HEK293 (cell line): ENCODE data around the gene TREH.

Experiments
- CTCF ChIA-PET: fragments of 350-600 bp; formaldehyde crosslinking; extraction: SDS; loops from one replicate; lab custom pipeline; 2021; ENCODE audit warnings: antibody characterized with exemption; lab: Yijun Ruan, JAX
- POLR2A ChIA-PET: fragments of 300-600 bp; formaldehyde crosslinking; extraction: SDS; loops from one replicate; lab custom pipeline; 2020; ENCODE audit warnings: antibody characterized with exemption, inconsistent platforms; lab: Yijun Ruan, JAX
- H3K27ac ChIP-seq: fragments of 200-500 bp; sonication (Bioruptor generic); 2 replicates; pipeline ENCODE4 v1.5.1; 2014; ENCODE audit warnings: low read depth, low read length, control low read depth, inconsistent platforms; ENCODE audit errors: extremely low read depth
- H3K36me3 ChIP-seq, 2 experiments: fragments of 200-500 bp in 1 of 2; sonication (Bioruptor generic) in 1 of 2; 1 replicate in 1 of 2; 2 replicates in 1 of 2; pipeline ENCODE4 v1.5.1; 2014 to 2017; ENCODE audit warnings: inconsistent platforms in 2 of 2, low read length in 2 of 2; ENCODE audit not compliant: control insufficient read depth in 2 of 2, insufficient read depth in 1 of 2
- H3K4me1 ChIP-seq: fragments of 200-500 bp; sonication (Bioruptor generic); 2 replicates; pipeline ENCODE4 v1.5.1; 2014; ENCODE audit warnings: mild to moderate bottlenecking, low read length, inconsistent platforms; ENCODE audit not compliant: control insufficient read depth, insufficient read depth
- H3K4me3 ChIP-seq: 2 replicates; pipeline ENCODE4 v1.5.1; 2011; ENCODE audit warnings: low read depth, mild to moderate bottlenecking, control low read depth, low read length, moderate library complexity
- H3K9me3 ChIP-seq: fragments of 200-500 bp; sonication (Bioruptor generic); 2 replicates; pipeline ENCODE4 v1.5.1; 2014; ENCODE audit warnings: low read depth, low read length, inconsistent platforms; ENCODE audit not compliant: control insufficient read depth, insufficient read depth
- AEBP2 ChIP-seq: fragments of 450-650 bp; formaldehyde crosslinking; IDR thresholded peaks from 2 replicates; pipeline ENCODE4 v1.5.1; 2016; ENCODE audit warnings: missing biosample characterization, missing genetic modification characterization, borderline replicate concordance
- BCL11B ChIP-seq: fragments of 450-650 bp; formaldehyde crosslinking; IDR thresholded peaks from 2 replicates; pipeline ENCODE4 v1.5.1; 2016; ENCODE audit warnings: low read depth, missing biosample characterization, missing genetic modification characterization
- EGR2 ChIP-seq: fragments of 450-650 bp; formaldehyde crosslinking; IDR thresholded peaks from 2 replicates; pipeline ENCODE4 v1.5.1; 2016; ENCODE audit warnings: low read depth, missing biosample characterization, missing genetic modification characterization
- KLF16 ChIP-seq: fragments of 450-650 bp; formaldehyde crosslinking; IDR thresholded peaks from 2 replicates; pipeline ENCODE4 v1.5.1; 2017; ENCODE audit warnings: missing biosample characterization, missing genetic modification characterization
- KLF9 ChIP-seq: fragments of 450-650 bp; formaldehyde crosslinking; IDR thresholded peaks from 2 replicates; pipeline ENCODE4 v1.5.1; 2016; ENCODE audit warnings: missing biosample characterization, missing genetic modification characterization, low read depth
- OSR2 ChIP-seq: fragments of 450-650 bp; formaldehyde crosslinking; IDR thresholded peaks from 2 replicates; pipeline ENCODE4 v1.5.1; 2016; ENCODE audit warnings: missing biosample characterization, missing genetic modification characterization
- ZBTB7A ChIP-seq: fragments of 450-650 bp; formaldehyde crosslinking; IDR thresholded peaks from 2 replicates; pipeline ENCODE4 v1.5.1; 2016; ENCODE audit warnings: low read depth, missing biosample characterization, missing genetic modification characterization
- ZBTB8A ChIP-seq: fragments of 450-650 bp; formaldehyde crosslinking; IDR thresholded peaks from 2 replicates; pipeline ENCODE4 v1.5.1; 2016; ENCODE audit warnings: missing biosample characterization, missing genetic modification characterization
- ZFP3 ChIP-seq: fragments of 450-650 bp; formaldehyde crosslinking; IDR thresholded peaks from 2 replicates; pipeline ENCODE4 v1.5.1; 2016; ENCODE audit warnings: low read depth, missing biosample characterization, missing genetic modification characterization
- ZIC2 ChIP-seq: fragments of 450-650 bp; formaldehyde crosslinking; IDR thresholded peaks from 2 replicates; pipeline ENCODE4 v1.5.1; 2016; ENCODE audit warnings: missing biosample characterization, missing genetic modification characterization
- ZNF23 ChIP-seq: fragments of 450-650 bp; formaldehyde crosslinking; IDR thresholded peaks from 2 replicates; pipeline ENCODE4 v1.5.1; 2016; ENCODE audit warnings: missing biosample characterization, missing genetic modification characterization, borderline replicate concordance
- ZNF341 ChIP-seq: fragments of 450-650 bp; formaldehyde crosslinking; IDR thresholded peaks from 2 replicates; pipeline ENCODE4; 2016; ENCODE audit warnings: low read depth, missing biosample characterization, missing genetic modification characterization
- ZNF354C ChIP-seq: fragments of 450-650 bp; formaldehyde crosslinking; IDR thresholded peaks from 2 replicates; pipeline ENCODE4 v1.5.1; 2016; ENCODE audit warnings: missing biosample characterization, missing genetic modification characterization, low read depth, borderline replicate concordance
- ZNF423 ChIP-seq: fragments of 450-650 bp; formaldehyde crosslinking; IDR thresholded peaks from 2 replicates; pipeline ENCODE4 v1.5.1; 2016; ENCODE audit warnings: missing biosample characterization, missing genetic modification characterization
- ZNF501 ChIP-seq: fragments of 450-650 bp; formaldehyde crosslinking; IDR thresholded peaks from 2 replicates; pipeline ENCODE4 v1.5.1; 2016; ENCODE audit warnings: missing biosample characterization, missing genetic modification characterization
- ZNF514 ChIP-seq: fragments of 450-650 bp; formaldehyde crosslinking; IDR thresholded peaks from 2 replicates; pipeline ENCODE4 v1.5.1; 2016; ENCODE audit warnings: missing biosample characterization, missing genetic modification characterization
- ZNF555 ChIP-seq: fragments of 450-650 bp; formaldehyde crosslinking; conservative IDR thresholded peaks from 2 replicates; pipeline ENCODE4 v1.5.1; 2017; ENCODE audit warnings: missing biosample characterization, mild to moderate bottlenecking, missing genetic modification characterization, inconsistent platforms
- ZNF600 ChIP-seq: fragments of 450-650 bp; formaldehyde crosslinking; IDR thresholded peaks from 2 replicates; pipeline ENCODE4 v1.5.1; 2016; ENCODE audit warnings: missing biosample characterization, missing genetic modification characterization
- ZSCAN23 ChIP-seq: fragments of 450-650 bp; formaldehyde crosslinking; IDR thresholded peaks from 2 replicates; pipeline ENCODE4 v1.5.1; 2016; ENCODE audit warnings: missing biosample characterization, missing genetic modification characterization
- TF ChIP-seq, protein P1 (sequence below): fragments of 450-650 bp; formaldehyde crosslinking; IDR thresholded peaks from 2 replicates; pipeline ENCODE4 v1.5.1; 2016; ENCODE audit warnings: missing biosample characterization, missing genetic modification characterization, borderline replicate concordance
- TF ChIP-seq, protein P2 (sequence below): fragments of 450-650 bp; formaldehyde crosslinking; IDR thresholded peaks from 2 replicates; pipeline ENCODE4 v1.5.1; 2016; ENCODE audit warnings: missing biosample characterization, missing genetic modification characterization
- TF ChIP-seq, protein P3 (sequence below): fragments of 450-650 bp; formaldehyde crosslinking; IDR thresholded peaks from 2 replicates; pipeline ENCODE4 v1.5.1; 2016; ENCODE audit warnings: missing biosample characterization, missing genetic modification characterization
- TF ChIP-seq, protein P4 (sequence below): sonication (generic); formaldehyde crosslinking; IDR thresholded peaks from 2 replicates; pipeline ENCODE4 v1.8.1; 2022; ENCODE audit warnings: mild to moderate bottlenecking, moderate library complexity, missing genetic modification reagents

TREH gene

DNA sequence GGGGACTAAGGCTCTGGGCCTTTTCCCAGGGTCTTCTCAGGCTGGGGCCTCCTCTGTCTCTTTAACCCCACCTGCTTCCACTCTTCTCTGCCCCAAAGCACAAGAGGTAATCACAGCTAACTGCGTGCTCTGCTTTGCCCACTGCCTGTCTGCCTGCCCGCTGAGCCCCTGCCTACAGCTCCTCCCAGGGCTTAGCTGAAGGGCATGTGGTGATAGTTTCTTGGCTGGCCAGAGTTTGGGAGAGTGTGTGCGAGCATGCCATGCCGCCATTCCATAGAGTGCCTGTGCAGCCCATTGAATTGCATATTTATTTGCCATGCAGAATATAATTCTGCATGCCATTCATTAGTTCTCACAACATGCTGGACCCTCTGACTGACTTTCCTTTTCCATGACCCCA, 39.6 kb downstream of the TREH start (continued):
- TF ChIP-seq, protein P1, sequence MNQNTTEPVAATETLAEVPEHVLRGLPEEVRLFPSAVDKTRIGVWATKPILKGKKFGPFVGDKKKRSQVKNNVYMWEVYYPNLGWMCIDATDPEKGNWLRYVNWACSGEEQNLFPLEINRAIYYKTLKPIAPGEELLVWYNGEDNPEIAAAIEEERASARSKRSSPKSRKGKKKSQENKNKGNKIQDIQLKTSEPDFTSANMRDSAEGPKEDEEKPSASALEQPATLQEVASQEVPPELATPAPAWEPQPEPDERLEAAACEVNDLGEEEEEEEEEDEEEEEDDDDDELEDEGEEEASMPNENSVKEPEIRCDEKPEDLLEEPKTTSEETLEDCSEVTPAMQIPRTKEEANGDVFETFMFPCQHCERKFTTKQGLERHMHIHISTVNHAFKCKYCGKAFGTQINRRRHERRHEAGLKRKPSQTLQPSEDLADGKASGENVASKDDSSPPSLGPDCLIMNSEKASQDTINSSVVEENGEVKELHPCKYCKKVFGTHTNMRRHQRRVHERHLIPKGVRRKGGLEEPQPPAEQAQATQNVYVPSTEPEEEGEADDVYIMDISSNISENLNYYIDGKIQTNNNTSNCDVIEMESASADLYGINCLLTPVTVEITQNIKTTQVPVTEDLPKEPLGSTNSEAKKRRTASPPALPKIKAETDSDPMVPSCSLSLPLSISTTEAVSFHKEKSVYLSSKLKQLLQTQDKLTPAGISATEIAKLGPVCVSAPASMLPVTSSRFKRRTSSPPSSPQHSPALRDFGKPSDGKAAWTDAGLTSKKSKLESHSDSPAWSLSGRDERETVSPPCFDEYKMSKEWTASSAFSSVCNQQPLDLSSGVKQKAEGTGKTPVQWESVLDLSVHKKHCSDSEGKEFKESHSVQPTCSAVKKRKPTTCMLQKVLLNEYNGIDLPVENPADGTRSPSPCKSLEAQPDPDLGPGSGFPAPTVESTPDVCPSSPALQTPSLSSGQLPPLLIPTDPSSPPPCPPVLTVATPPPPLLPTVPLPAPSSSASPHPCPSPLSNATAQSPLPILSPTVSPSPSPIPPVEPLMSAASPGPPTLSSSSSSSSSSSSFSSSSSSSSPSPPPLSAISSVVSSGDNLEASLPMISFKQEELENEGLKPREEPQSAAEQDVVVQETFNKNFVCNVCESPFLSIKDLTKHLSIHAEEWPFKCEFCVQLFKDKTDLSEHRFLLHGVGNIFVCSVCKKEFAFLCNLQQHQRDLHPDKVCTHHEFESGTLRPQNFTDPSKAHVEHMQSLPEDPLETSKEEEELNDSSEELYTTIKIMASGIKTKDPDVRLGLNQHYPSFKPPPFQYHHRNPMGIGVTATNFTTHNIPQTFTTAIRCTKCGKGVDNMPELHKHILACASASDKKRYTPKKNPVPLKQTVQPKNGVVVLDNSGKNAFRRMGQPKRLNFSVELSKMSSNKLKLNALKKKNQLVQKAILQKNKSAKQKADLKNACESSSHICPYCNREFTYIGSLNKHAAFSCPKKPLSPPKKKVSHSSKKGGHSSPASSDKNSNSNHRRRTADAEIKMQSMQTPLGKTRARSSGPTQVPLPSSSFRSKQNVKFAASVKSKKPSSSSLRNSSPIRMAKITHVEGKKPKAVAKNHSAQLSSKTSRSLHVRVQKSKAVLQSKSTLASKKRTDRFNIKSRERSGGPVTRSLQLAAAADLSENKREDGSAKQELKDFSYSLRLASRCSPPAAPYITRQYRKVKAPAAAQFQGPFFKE (tag by site-specific recombination) = no peak
- TF ChIP-seq EGR2 (tag by site-specific recombination) = no peak
- TF ChIP-seq ZNF341 (tag by site-specific recombination) = no peak
- TF ChIP-seq, protein P2, sequence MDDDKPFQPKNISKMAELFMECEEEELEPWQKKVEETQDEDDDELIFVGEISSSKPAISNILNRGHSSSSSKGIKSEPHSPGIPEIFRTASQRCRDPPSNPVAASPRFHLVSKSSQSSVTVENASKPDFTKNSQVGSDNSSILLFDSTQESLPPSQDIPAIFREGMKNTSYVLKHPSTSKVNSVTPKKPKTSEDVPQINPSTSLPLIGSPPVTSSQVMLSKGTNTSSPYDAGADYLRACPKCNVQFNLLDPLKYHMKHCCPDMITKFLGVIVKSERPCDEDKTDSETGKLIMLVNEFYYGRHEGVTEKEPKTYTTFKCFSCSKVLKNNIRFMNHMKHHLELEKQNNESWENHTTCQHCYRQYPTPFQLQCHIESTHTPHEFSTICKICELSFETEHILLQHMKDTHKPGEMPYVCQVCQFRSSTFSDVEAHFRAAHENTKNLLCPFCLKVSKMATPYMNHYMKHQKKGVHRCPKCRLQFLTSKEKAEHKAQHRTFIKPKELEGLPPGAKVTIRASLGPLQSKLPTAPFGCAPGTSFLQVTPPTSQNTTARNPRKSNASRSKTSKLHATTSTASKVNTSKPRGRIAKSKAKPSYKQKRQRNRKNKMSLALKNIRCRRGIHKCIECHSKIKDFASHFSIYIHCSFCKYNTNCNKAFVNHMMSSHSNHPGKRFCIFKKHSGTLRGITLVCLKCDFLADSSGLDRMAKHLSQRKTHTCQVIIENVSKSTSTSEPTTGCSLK = no peak
- TF ChIP-seq ZNF354C (tag by site-specific recombination) = no peak
- TF ChIP-seq ZNF23 = no peak
- no peak for TF ChIP-seq KLF9 (tag by site-specific recombination)

DNA sequence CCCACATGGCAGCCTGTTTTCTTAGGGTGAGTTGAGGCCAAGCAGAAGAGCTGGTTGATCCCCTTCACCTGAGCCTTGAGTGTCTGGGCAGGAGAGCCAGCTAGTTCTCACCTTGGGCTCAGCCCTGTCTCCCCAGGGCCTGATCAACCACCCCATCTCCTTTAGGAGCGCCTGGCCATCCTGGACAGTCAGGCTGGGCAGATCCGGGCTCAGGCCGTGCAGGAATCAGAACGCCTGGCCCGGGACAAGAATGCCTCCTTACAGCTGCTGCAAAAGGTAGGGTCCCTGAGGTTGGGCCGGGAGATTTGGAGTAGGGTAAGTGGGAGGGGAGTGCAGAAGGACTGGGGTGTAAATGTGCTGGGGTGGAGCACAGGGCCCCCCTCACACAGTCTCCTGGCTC, 40.7 kb downstream of the TREH start:
- ChIA-PET POLR2A (no interaction called here), CTCF (interaction anchor here (0.8 to 1.0 kb wide), 3 partner anchors 20 to 43 kb away, joined by 3 to 4 read pairs (median 4); partner anchors contain the start of gene PHLDB1)
- Histone ChIP-seq H3K27ac (no peak overlapping the region), H3K4me3 (no peak overlapping the region), H3K36me3 (peaks cover 0 to 78% of the 10 kb centered on the region in 2 experiments; a peak in 2 of 3 replicates), H3K4me1 (peaks cover 7% of the 10 kb centered on the region; the same call in 1 of the 2 replicates), H3K9me3 (no peaks in the 10 kb centered on the region)
- TF ChIP-seq BCL11B (no peak), KLF16 (tag by site-specific recombination) (no peak), ZNF423 (tag by site-specific recombination) (no peak), ZNF501 (tag by site-specific recombination) (no peak), ZSCAN23 (no peak), ZNF600 (tag by site-specific recombination) (no peak), ZFP3 (tag by site-specific recombination) (no peak), OSR2 (tag by site-specific recombination) (no peak), ZNF555 (tag by site-specific recombination) (no peak), ZIC2 (tag by site-specific recombination) (no peak), ZBTB8A (tag by site-specific recombination) (no peak), AEBP2 (no peak), ZNF514 (tag by site-specific recombination) (no peak), ZBTB7A (tag by site-specific recombination) (no peak)
- TF ChIP-seq, protein P3, sequence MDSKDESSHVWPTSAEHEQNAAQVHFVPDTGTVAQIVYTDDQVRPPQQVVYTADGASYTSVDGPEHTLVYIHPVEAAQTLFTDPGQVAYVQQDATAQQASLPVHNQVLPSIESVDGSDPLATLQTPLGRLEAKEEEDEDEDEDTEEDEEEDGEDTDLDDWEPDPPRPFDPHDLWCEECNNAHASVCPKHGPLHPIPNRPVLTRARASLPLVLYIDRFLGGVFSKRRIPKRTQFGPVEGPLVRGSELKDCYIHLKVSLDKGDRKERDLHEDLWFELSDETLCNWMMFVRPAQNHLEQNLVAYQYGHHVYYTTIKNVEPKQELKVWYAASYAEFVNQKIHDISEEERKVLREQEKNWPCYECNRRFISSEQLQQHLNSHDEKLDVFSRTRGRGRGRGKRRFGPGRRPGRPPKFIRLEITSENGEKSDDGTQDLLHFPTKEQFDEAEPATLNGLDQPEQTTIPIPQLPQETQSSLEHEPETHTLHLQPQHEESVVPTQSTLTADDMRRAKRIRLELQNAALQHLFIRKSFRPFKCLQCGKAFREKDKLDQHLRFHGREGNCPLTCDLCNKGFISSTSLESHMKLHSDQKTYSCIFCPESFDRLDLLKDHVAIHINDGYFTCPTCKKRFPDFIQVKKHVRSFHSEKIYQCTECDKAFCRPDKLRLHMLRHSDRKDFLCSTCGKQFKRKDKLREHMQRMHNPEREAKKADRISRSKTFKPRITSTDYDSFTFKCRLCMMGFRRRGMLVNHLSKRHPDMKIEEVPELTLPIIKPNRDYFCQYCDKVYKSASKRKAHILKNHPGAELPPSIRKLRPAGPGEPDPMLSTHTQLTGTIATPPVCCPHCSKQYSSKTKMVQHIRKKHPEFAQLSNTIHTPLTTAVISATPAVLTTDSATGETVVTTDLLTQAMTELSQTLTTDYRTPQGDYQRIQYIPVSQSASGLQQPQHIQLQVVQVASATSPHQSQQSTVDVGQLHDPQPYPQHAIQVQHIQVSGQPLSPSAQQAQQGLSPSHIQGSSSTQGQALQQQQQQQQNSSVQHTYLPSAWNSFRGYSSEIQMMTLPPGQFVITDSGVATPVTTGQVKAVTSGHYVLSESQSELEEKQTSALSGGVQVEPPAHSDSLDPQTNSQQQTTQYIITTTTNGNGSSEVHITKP (tag by site-specific recombination) = no peak
- TF ChIP-seq, protein P4, sequence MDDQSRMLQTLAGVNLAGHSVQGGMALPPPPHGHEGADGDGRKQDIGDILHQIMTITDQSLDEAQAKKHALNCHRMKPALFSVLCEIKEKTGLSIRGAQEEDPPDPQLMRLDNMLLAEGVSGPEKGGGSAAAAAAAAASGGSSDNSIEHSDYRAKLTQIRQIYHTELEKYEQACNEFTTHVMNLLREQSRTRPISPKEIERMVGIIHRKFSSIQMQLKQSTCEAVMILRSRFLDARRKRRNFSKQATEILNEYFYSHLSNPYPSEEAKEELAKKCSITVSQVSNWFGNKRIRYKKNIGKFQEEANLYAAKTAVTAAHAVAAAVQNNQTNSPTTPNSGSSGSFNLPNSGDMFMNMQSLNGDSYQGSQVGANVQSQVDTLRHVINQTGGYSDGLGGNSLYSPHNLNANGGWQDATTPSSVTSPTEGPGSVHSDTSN (CRISPR knock-in tag) = no peak
